Rectal smooth muscle tissue (tissue), 1 donor: ENCODE results near the gene MOCS2.

ENCODE experiments used
- H3K27ac ChIP-seq: one replicate; pipeline ENCODE4 v1.7.0; 2013; ENCODE audit warnings: low read depth, low read length, inconsistent platforms
- H3K27me3 ChIP-seq: one replicate; pipeline ENCODE4 v1.7.0; 2013; ENCODE audit warnings: low read length; ENCODE audit not compliant: control insufficient read depth, insufficient read depth
- H3K36me3 ChIP-seq: one replicate; pipeline ENCODE4 v1.7.0; 2013; ENCODE audit warnings: low read length; ENCODE audit not compliant: control insufficient read depth, insufficient read depth
- H3K4me1 ChIP-seq: one replicate; pipeline ENCODE4 v1.7.0; 2013; ENCODE audit warnings: low read length; ENCODE audit not compliant: control insufficient read depth, insufficient read depth
- H3K4me3 ChIP-seq: one replicate; pipeline ENCODE4 v1.7.0; 2013; ENCODE audit warnings: low read length
- H3K9ac ChIP-seq: one replicate; pipeline ENCODE4 v1.7.0; 2013; ENCODE audit warnings: low read length

MOCS2 gene

DNA sequence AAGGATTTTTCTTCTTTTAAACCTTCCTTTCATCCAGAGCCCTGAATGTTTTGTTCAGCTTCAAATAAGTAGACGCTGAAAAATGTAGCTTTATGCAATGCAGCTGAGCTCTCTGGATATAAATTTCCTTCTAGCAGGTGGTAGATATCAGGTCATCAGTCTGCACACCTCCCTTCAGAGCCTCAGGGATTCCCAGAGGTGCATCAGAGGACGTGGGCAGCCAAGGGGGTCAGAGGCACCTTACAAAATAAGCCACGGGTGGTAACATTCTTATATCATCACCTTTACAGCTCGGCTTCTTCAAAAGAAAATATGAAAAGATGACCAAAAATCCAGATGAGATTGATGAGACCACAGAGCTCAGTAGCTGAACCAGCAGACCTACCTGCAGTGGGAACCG lies 19.3 kb downstream of the MOCS2 start:
- no peaks in the 10 kb centered on the region for H3K4me1 ChIP-seq
- H3K4me3 ChIP-seq: no peak overlapping the region
- H3K9ac ChIP-seq: no peak overlapping the region

DNA sequence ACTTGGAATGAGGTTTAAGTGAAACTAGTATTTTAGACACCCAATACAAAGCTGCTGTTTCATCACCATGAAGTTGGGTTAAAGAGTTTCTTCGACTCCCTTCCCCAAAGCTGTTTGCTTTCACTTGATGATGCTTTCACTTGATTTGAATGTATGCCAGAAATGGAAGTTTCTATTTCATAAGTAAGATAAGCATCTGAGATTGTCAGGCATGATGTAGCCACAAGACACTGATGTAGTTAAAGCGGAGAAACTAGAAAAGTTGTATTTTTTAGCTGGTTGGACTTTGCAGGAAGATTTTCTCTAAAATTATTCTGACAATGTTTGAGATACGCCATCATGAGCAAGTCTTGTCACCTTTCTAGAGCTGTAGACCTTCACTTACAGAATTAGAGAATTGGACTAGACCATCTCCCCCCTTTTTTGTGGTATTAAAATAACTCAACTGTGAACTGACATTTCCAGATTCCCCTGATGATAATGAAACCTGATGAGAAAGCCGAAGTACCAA lies 20.0 kb downstream of the MOCS2 start:
- H3K27me3 ChIP-seq: no peaks in the 10 kb centered on the region
- no peaks in the 10 kb centered on the region for H3K36me3 ChIP-seq
- no peaks in the 10 kb centered on the region for H3K4me1 ChIP-seq
- H3K4me3 ChIP-seq: no peak overlapping the region
- H3K27ac ChIP-seq: no peak overlapping the region
- no peak overlapping the region for H3K9ac ChIP-seq

More for the DNA sequence above, 19.3 kb downstream of the MOCS2 start:
- H3K27ac ChIP-seq: no peak overlapping the region
- no peaks in the 10 kb centered on the region for H3K36me3 ChIP-seq
- no peaks in the 10 kb centered on the region for H3K27me3 ChIP-seq

GRCh38 chr5:53087621-53088121 lies 21.9 kb downstream of the MOCS2 start:
- Histone ChIP-seq H3K27ac (no peak overlapping the region), H3K4me3 (no peak overlapping the region), H3K9ac (no peak overlapping the region), H3K36me3 (peaks cover 5% of the 10 kb centered on the region), H3K4me1 (no peaks in the 10 kb centered on the region), H3K27me3 (no peaks in the 10 kb centered on the region)

DNA sequence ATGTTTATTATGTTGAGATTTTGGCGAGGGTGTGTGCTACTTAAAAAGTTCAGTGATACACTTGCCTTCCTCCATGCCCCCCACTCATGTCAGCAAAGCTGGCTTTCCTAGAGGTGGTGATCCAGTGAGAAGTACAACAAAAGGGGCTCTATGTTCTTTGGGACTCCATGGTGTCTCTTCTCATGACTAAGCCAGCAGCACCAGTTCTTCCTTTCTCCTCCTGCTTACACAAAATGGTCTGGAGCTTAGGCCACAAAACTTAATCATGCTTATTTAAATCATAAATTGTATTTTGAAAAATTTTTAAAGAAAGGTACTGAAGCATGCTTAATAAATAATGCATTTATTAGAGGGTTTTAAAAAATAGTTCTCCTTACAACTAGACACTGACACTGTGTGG lies 22.4 kb downstream of the MOCS2 start:
- Histone ChIP-seq H3K27ac (no peak overlapping the region), H3K9ac (no peak overlapping the region), H3K4me3 (no peak overlapping the region), H3K4me1 (no peaks in the 10 kb centered on the region), H3K36me3 (peaks cover 5% of the 10 kb centered on the region), H3K27me3 (no peaks in the 10 kb centered on the region)

DNA sequence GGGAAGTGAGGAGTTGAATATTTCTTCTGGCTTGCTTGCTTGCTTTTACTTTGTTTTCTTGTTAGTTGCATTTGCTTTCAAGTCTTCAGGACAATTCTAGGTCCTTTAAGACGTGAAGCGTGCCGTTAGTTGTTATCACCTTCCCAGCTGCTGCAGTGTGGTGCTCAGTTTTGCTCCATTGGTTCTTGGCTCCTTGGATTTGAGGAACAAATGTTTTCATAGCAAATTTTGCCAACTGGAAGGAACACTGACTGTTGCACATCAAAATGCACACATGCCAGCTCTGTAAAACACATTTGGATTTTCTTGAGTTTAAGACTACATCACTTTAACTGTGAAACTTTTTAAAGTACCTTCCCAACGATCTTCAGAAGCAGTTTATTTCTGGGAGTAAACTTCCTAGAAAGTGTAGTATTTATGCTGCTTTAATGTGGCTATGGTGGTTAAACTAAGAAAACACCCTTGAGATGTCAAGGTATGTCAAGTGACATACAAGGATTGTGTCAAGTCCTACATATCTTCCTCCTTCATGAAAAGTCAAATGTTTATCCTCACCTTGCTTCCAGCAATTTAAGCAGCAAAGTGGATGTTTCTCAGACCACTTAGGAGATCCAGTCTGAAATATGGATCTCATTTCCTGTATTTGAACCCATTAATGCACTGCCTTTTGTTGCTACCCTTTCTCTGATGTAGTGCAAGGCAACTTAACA lies 24.9 kb downstream of the MOCS2 start:
- no peaks in the 10 kb centered on the region for H3K4me1 ChIP-seq

GRCh38 chr5:53083927-53084326 lies 25.6 kb downstream of the MOCS2 start:
- H3K4me1 ChIP-seq: no peaks in the 10 kb centered on the region
- H3K4me3 ChIP-seq: no peak overlapping the region
- H3K9ac ChIP-seq: no peak overlapping the region
- H3K27me3 ChIP-seq: no peaks in the 10 kb centered on the region
- peaks cover 5% of the 10 kb centered on the region for H3K36me3 ChIP-seq
- no peak overlapping the region for H3K27ac ChIP-seq

More for the DNA sequence above, 24.9 kb downstream of the MOCS2 start:
- H3K27me3 ChIP-seq: no peaks in the 10 kb centered on the region
- H3K36me3 ChIP-seq: peaks cover 5% of the 10 kb centered on the region
- H3K9ac ChIP-seq: no peak overlapping the region
- H3K4me3 ChIP-seq: no peak overlapping the region
- H3K27ac ChIP-seq: no peak overlapping the region

GRCh38 chr5:53080271-53080670 lies 29.3 kb downstream of the MOCS2 start:
- Histone ChIP-seq H3K9ac (no peak overlapping the region), H3K4me3 (no peak overlapping the region), H3K36me3 (peaks cover 12% of the 10 kb centered on the region), H3K4me1 (no peaks in the 10 kb centered on the region), H3K27ac (no peak overlapping the region), H3K27me3 (no peaks in the 10 kb centered on the region)

GRCh38 chr5:53076014-53076583 lies 33.5 kb downstream of the MOCS2 start:
- Histone ChIP-seq H3K4me3 (no peak overlapping the region), H3K27me3 (no peaks in the 10 kb centered on the region), H3K27ac (no peak overlapping the region), H3K4me1 (no peaks in the 10 kb centered on the region), H3K9ac (no peak overlapping the region), H3K36me3 (peaks cover 9% of the 10 kb centered on the region)

- H3K4me1 ChIP-seq: no peaks in the 10 kb centered on the region
These were observed 36.2 kb downstream of the MOCS2 start for GRCh38 chr5:53073348-53073747.

GRCh38 chr5:53071738-53072137 lies 37.8 kb downstream of the MOCS2 start:
- Histone ChIP-seq H3K9ac (no peak overlapping the region), H3K27ac (no peak overlapping the region), H3K4me3 (no peak overlapping the region), H3K4me1 (no peaks in the 10 kb centered on the region), H3K36me3 (peaks cover 12% of the 10 kb centered on the region), H3K27me3 (no peaks in the 10 kb centered on the region)

More at GRCh38 chr5:53073348-53073747, 36.2 kb downstream of the MOCS2 start:
- H3K27me3 ChIP-seq: no peaks in the 10 kb centered on the region
- no peak overlapping the region for H3K4me3 ChIP-seq
- no peak overlapping the region for H3K9ac ChIP-seq
- H3K27ac ChIP-seq: no peak overlapping the region
- H3K36me3 ChIP-seq: peaks cover 12% of the 10 kb centered on the region

GRCh38 chr5:53071298-53071697 lies 38.3 kb downstream of the MOCS2 start:
- Histone ChIP-seq H3K9ac (no peak overlapping the region), H3K27me3 (no peaks in the 10 kb centered on the region), H3K36me3 (peaks cover 12% of the 10 kb centered on the region), H3K4me3 (no peak overlapping the region), H3K27ac (no peak overlapping the region), H3K4me1 (no peaks in the 10 kb centered on the region)

- Histone ChIP-seq H3K9ac (no peak overlapping the region), H3K4me3 (no peak overlapping the region), H3K27ac (no peak overlapping the region), H3K4me1 (no peaks in the 10 kb centered on the region), H3K27me3 (no peaks in the 10 kb centered on the region), H3K36me3 (peaks cover 3% of the 10 kb centered on the region)
These were observed 39.9 kb downstream of the MOCS2 start for GRCh38 chr5:53069626-53070025.
